Vagina (tissue), 2 donors: ENCODE data around the gene ZNF606. TPM values are rescaled to one million over a fixed set of nuclear protein-coding genes. Genes with fewer than 3 reads are reported as not detected.

Experiments used
- DNase-seq, 2 donors: peaks; one replicate each; pipeline ENCODE4 v3.0.0-alpha.2; 2017; ENCODE audit errors: extremely low spot score in 2 of 2
- H3K27ac ChIP-seq: fragments of 200-600 bp; sonication (generic); one replicate; pipeline ENCODE4 v1.5.1; 2019
- H3K27me3 ChIP-seq: fragments of 200-600 bp; sonication (generic); one replicate; pipeline ENCODE4 v1.5.1; 2019
- H3K36me3 ChIP-seq, 2 donors: fragments of 200-600 bp; sonication (generic); one replicate each; pipeline ENCODE4 v1.5.1; 2017 to 2019
- H3K4me1 ChIP-seq: fragments of 200-600 bp; sonication (generic); one replicate; pipeline ENCODE4 v1.5.1; 2019
- H3K4me3 ChIP-seq, 2 donors: fragments of 200-600 bp; sonication (generic); 1 replicate in 1 of 2; 2 replicates in 1 of 2; pipeline ENCODE4 v1.5.1; 2016 to 2019
- H3K9me3 ChIP-seq: fragments of 200-600 bp; sonication (generic); one replicate; pipeline ENCODE4 v1.5.1; 2019
- CTCF ChIP-seq, 3 experiments: fragments of 450-650 bp in 2 of 3; fragments of 200-600 bp in 1 of 3; sonication (generic) in 1 of 3; IDR thresholded peaks; one replicate each; pipeline ENCODE4 v1.5.1; 2017 to 2019; ENCODE audit warnings: antibody characterized with exemption in 3 of 3, mild to moderate bottlenecking in 2 of 3, moderate library complexity in 2 of 3
- POLR2A ChIP-seq, 2 donors: fragments of 450-650 bp; IDR thresholded peaks; one replicate each; pipeline ENCODE4 v1.6.1; 2017; ENCODE audit warnings: antibody characterized with exemption in 2 of 2, mild to moderate bottlenecking in 2 of 2, moderate library complexity in 2 of 2
- POLR2AphosphoS5 ChIP-seq, 2 donors: sonication (generic); formaldehyde crosslinking; IDR thresholded peaks; one replicate each; pipeline ENCODE4 v1.9.0; 2017; ENCODE audit warnings: antibody characterized with exemption in 2 of 2, mild to moderate bottlenecking in 2 of 2, low read depth in 1 of 2; ENCODE audit not compliant: insufficient read depth in 1 of 2
- intact Hi-C: fragments of 100-400 bp; cut with DNase I; formaldehyde crosslinking; loops from one replicate; pipeline ENCODE4 v1.15.1; 2023
- total RNA-seq: library from RNA; depleted of rRNA; stranded (reverse); fragments of >200 nt; gene quantifications from one replicate; pipeline ENCODE4 v1.2.3, GENCODE V29; 2016

Gene ZNF606
- total RNA-seq, 1 donor from 2014 or later = 10.1 TPM

GRCh38 chr19:57941593-57941992 lies 61.0 kb downstream of the ZNF606 start:
- intact Hi-C loops = no loop called here

GRCh38 chr19:57935731-57936130 lies 66.9 kb downstream of the ZNF606 start:
- Histone ChIP-seq H3K36me3 (peaks cover 0 to 51% of the 10 kb centered on the region in 2 donors), H3K4me1 (peaks cover 10% of the 10 kb centered on the region), H3K27ac (no peak overlapping the region), H3K9me3 (peaks cover 57% of the 10 kb centered on the region), H3K4me3 (no peak overlapping the region), H3K27me3 (no peaks in the 10 kb centered on the region)
- TF ChIP-seq POLR2A (IDR thresholded peaks at IDR 0.05) (no peak), POLR2AphosphoS5 (IDR thresholded peaks at IDR 0.05; ENCODE audit: insufficient read depth in 1 of 2, low read depth in 1 of 2) (no peak), CTCF (IDR thresholded peaks at IDR 0.05) (no peak)
- intact Hi-C loops = no loop called here
- no peak for DNase-seq

More at GRCh38 chr19:57941593-57941992, 61.0 kb downstream of the ZNF606 start:
- H3K4me1 ChIP-seq = peaks cover 4% of the 10 kb centered on the region
- no peaks in the 10 kb centered on the region for H3K27me3 ChIP-seq
- no peak overlapping the region for H3K27ac ChIP-seq
- no peak overlapping the region for H3K4me3 ChIP-seq
- peaks cover 48% of the 10 kb centered on the region for H3K9me3 ChIP-seq
- no peak for TF ChIP-seq POLR2A (IDR thresholded peaks at IDR 0.05)
- no peak for TF ChIP-seq CTCF (IDR thresholded peaks at IDR 0.05)
- no peak for TF ChIP-seq POLR2AphosphoS5 (IDR thresholded peaks at IDR 0.05; ENCODE audit: insufficient read depth in 1 of 2, low read depth in 1 of 2)
- no peak for DNase-seq
- H3K36me3 ChIP-seq = peaks cover 0 to 73% of the 10 kb centered on the region in 2 donors

GRCh38 chr19:57934820-57935665 lies 67.6 kb downstream of the ZNF606 start, which contains the start of gene ZNF418:
Gene ZNF418 (minus strand): TSS chr19:57935402. CDS start chr19:57933822, 1,580 bp downstream.
- H3K36me3 ChIP-seq = peaks cover 0 to 51% of the 10 kb centered on the region in 2 donors
- peaks cover 51% of the 10 kb centered on the region for H3K9me3 ChIP-seq
- TF ChIP-seq CTCF (IDR thresholded peaks at IDR 0.05) = no peak
- peak; percentile 36 to 82 for TF ChIP-seq POLR2AphosphoS5 (IDR thresholded peaks at IDR 0.05; ENCODE audit: insufficient read depth in 1 of 2, low read depth in 1 of 2)
- TF ChIP-seq POLR2A (IDR thresholded peaks at IDR 0.05) = no peak
- DNase-seq = no peak
- no peaks in the 10 kb centered on the region for H3K27me3 ChIP-seq
- H3K4me1 ChIP-seq = peaks cover 10% of the 10 kb centered on the region
- peak within 1 kb of the TSS; percentile 59 for H3K27ac ChIP-seq
- intact Hi-C loops = no loop called here
- peak within 1 kb of the TSS; percentile 42 to 66 for H3K4me3 ChIP-seq

GRCh38 chr19:57927587-57927986 lies 75.0 kb downstream of the ZNF606 start:
- Histone ChIP-seq H3K27ac (no peak overlapping the region), H3K4me3 (no peak overlapping the region), H3K9me3 (peaks cover 36% of the 10 kb centered on the region), H3K27me3 (no peaks in the 10 kb centered on the region), H3K4me1 (no peaks in the 10 kb centered on the region), H3K36me3 (peaks cover 2 to 56% of the 10 kb centered on the region in 2 donors)
- TF ChIP-seq CTCF (IDR thresholded peaks at IDR 0.05) = no peak
- TF ChIP-seq POLR2A (IDR thresholded peaks at IDR 0.05) = no peak
- TF ChIP-seq POLR2AphosphoS5 (IDR thresholded peaks at IDR 0.05; ENCODE audit: insufficient read depth in 1 of 2, low read depth in 1 of 2) = no peak
- DNase-seq = no peak
- intact Hi-C loops = no loop called here

Other genes with a start within 250 kb of the ZNF606 start
- gene ZNF586, start 233.1 kb downstream of the ZNF606 start, total RNA-seq = 24.3 TPM
- gene ZNF552, start 187.9 kb downstream of the ZNF606 start, total RNA-seq = 24.1 TPM
- gene ZNF587B, start 172.5 kb downstream of the ZNF606 start, total RNA-seq = 17.9 TPM
- gene ZNF587, start 153.0 kb downstream of the ZNF606 start, total RNA-seq = 17.7 TPM
- 13.3 TPM for gene ZNF814, start 113.8 kb downstream of the ZNF606 start, total RNA-seq
- 7.9 TPM for gene ZNF417, start 86.2 kb downstream of the ZNF606 start, total RNA-seq
- gene ZNF418, start 67.4 kb downstream of the ZNF606 start, total RNA-seq = 3.2 TPM
- 3.7 TPM for gene ZNF256, start 55.1 kb downstream of the ZNF606 start, total RNA-seq
- 2.9 TPM for gene C19orf18, start 28.3 kb downstream of the ZNF606 start, total RNA-seq
- gene ZSCAN1, start 31.2 kb upstream of the ZNF606 start, total RNA-seq = not detected
- 5.4 TPM for gene ZNF135, start 56.5 kb upstream of the ZNF606 start, total RNA-seq
- gene ZSCAN18, start 95.4 kb upstream of the ZNF606 start, total RNA-seq = 61.4 TPM
- 9.6 TPM for gene ZNF329, start 148.0 kb upstream of the ZNF606 start, total RNA-seq
- 19.6 TPM for gene ZNF274, start 180.2 kb upstream of the ZNF606 start, total RNA-seq
- gene ZNF544, start 226.1 kb upstream of the ZNF606 start, total RNA-seq = 20.1 TPM